K562 (cell line): ENCODE measurements around the gene CHMP4B. TPM values are rescaled to one million over a fixed set of nuclear protein-coding genes. Genes with fewer than 3 reads are reported as not detected.
A peak's percentile ranks its signal among the peaks of the same experiment; 100 is the strongest.

Experiments used
- ARID1B ChIP-seq: fragments of 450-650 bp; IDR thresholded peaks from 2 replicates; pipeline ENCODE4 v1.6.1; 2016; ENCODE audit warnings: antibody characterized with exemption, mild to moderate bottlenecking, inconsistent platforms
- BRCA1 ChIP-seq, 2 experiments: fragments of 450-650 bp in 1 of 2; sonication (generic) in 1 of 2; formaldehyde crosslinking in 1 of 2; IDR thresholded peaks; 2 replicates each; pipeline versions ENCODE4 v1.5.0 to v1.6.1; 2017 to 2020; ENCODE audit warnings: mild to moderate bottlenecking in 1 of 2, missing genetic modification reagents in 1 of 2
- CBFA2T3 ChIP-seq: fragments of 450-650 bp; IDR thresholded peaks from 2 replicates; pipeline ENCODE4 v1.6.1; 2017
- CBX1 ChIP-seq: sonication (generic); IDR thresholded peaks from 2 replicates; pipeline ENCODE4 v1.6.1; 2016; ENCODE audit warnings: antibody characterized with exemption, low read depth, mild to moderate bottlenecking
- CTBP1 ChIP-seq: fragments of 450-650 bp; IDR thresholded peaks from 2 replicates; pipeline ENCODE4 v1.6.1; 2016; ENCODE audit warnings: borderline replicate concordance
- GATA2 ChIP-seq: sonication (generic); formaldehyde crosslinking; IDR thresholded peaks from 2 replicates; pipeline ENCODE4 v1.4.0; 2020; ENCODE audit warnings: mild to moderate bottlenecking, missing genetic modification reagents
- JUNB ChIP-seq: fragments of 450-650 bp; formaldehyde crosslinking; conservative IDR thresholded peaks from 2 replicates; pipeline ENCODE4 v1.4.0; 2020; ENCODE audit warnings: mild to moderate bottlenecking
- MAFK ChIP-seq: IDR thresholded peaks from 2 replicates; pipeline ENCODE4 v1.6.1; 2011; ENCODE audit warnings: low read length, improper control_type of control experiment
- MEIS2 ChIP-seq: fragments of 450-650 bp; IDR thresholded peaks from 2 replicates; pipeline ENCODE4 v1.6.1; 2014; ENCODE audit warnings: mild to moderate bottlenecking; ENCODE audit not compliant: partially characterized antibody
- MTA1 ChIP-seq: fragments of 450-650 bp; IDR thresholded peaks from 2 replicates; pipeline ENCODE4 v1.6.1; 2017; ENCODE audit warnings: borderline replicate concordance
- NCOR1 ChIP-seq: fragments of 450-650 bp; IDR thresholded peaks from 2 replicates; pipeline ENCODE4 v1.6.1; 2016; ENCODE audit warnings: mild to moderate bottlenecking, moderate library complexity
- PML ChIP-seq: IDR thresholded peaks from 2 replicates; pipeline ENCODE4 v1.6.1; 2012; ENCODE audit warnings: low read length, inconsistent platforms
- SMARCC2 ChIP-seq: fragments of 450-650 bp; IDR thresholded peaks from 2 replicates; pipeline ENCODE4 v1.6.1; 2017; ENCODE audit warnings: antibody characterized with exemption, moderate library complexity, mild to moderate bottlenecking, low read depth
- SP2 ChIP-seq: IDR thresholded peaks from 2 replicates; pipeline ENCODE4 v1.6.1; 2011; ENCODE audit warnings: mild to moderate bottlenecking, low read depth, low read length, moderate library complexity; ENCODE audit not compliant: poor library complexity, severe bottlenecking; ENCODE audit errors: extremely low read depth
- TSC22D4 ChIP-seq: fragments of 450-650 bp; IDR thresholded peaks from 2 replicates; pipeline ENCODE4 v1.6.1; 2016; ENCODE audit warnings: missing genetic modification characterization, missing biosample characterization, control low read depth
- YY1 ChIP-seq, 3 experiments: IDR thresholded peaks; 2 replicates each; pipeline ENCODE4 v1.6.1; 2011; ENCODE audit warnings: low read length in 2 of 3, mild to moderate bottlenecking in 2 of 3, moderate library complexity in 2 of 3, borderline replicate concordance in 1 of 3, control low read depth in 1 of 3, low read depth in 1 of 3; ENCODE audit not compliant: insufficient read depth in 3 of 3, insufficient replicate concordance in 2 of 3, control insufficient read depth in 1 of 3, insufficient read length in 1 of 3; ENCODE audit errors: extremely low read depth in 1 of 3
- ZBTB9 ChIP-seq: fragments of 450-650 bp; formaldehyde crosslinking; IDR thresholded peaks from 2 replicates; pipeline ENCODE4 v1.4.0; 2020; ENCODE audit warnings: mild to moderate bottlenecking, moderate library complexity
- ZKSCAN8 ChIP-seq: fragments of 200-800 bp; sonication (Bioruptor generic); IDR thresholded peaks from 2 replicates; pipeline ENCODE4 v1.6.1; 2016; ENCODE audit warnings: missing genetic modification characterization, missing compliant biosample characterization
- ZNF124 ChIP-seq: sonication (generic); formaldehyde crosslinking; IDR thresholded peaks from 2 replicates; pipeline ENCODE4 v1.8.1; 2022; ENCODE audit warnings: missing genetic modification reagents
- ZNF507 ChIP-seq: conservative IDR thresholded peaks from 2 replicates; pipeline ENCODE4 v1.6.1; 2017; ENCODE audit warnings: missing genetic modification characterization, missing compliant biosample characterization
- ZNF639 ChIP-seq, 2 experiments: fragments of 200-800 bp in 1 of 2; sonication (Bioruptor generic) in 1 of 2; sonication (generic) in 1 of 2; formaldehyde crosslinking in 1 of 2; IDR thresholded peaks in 1 of 2; conservative IDR thresholded peaks in 1 of 2; 2 replicates each; pipeline versions ENCODE4 v1.5.0 to v1.6.1; 2016 to 2020; ENCODE audit warnings: missing compliant biosample characterization in 1 of 2, missing genetic modification characterization in 1 of 2, missing genetic modification reagents in 1 of 2
- ZNF696 ChIP-seq: fragments of 250-450 bp; sonication (Bioruptor Pico); conservative IDR thresholded peaks from 2 replicates; pipeline ENCODE4 v1.4.0; 2020; ENCODE audit warnings: mild to moderate bottlenecking, moderate library complexity
- polyA plus RNA-seq, 8 experiments: library from polyadenylated mRNA; depleted of rRNA in 4 of 8; stranded (reverse) in 5 of 8; unstranded in 3 of 8; fragments of >200 nt; fragmentation: Nextera tagmentation in 2 of 8; fragmentation: Illumina TruSeq in 1 of 8; extraction: Ambion mirVana in 2 of 8; extraction: Trizol in 1 of 8; gene quantifications; 2 replicates each; pipeline versions ENCODE4 v1.2.1 to v1.2.3, GENCODE V29; 2011 to 2014; ENCODE audit warnings: inconsistent platforms in 1 of 8, missing spikeins in 1 of 8
- total RNA-seq, 7 experiments: library from RNA; depleted of rRNA in 6 of 7; stranded (reverse); fragments of >200 nt in 6 of 7; fragmentation: Illumina TruSeq in 2 of 7; extraction: Trizol in 2 of 7; gene quantifications; 2 replicates each; pipeline versions ENCODE4 v1.2.1 to v1.2.3, GENCODE V29; 2011 to 2021; ENCODE audit warnings: low replicate concordance in 1 of 7
- TF ChIP-seq, protein P1 (sequence below): fragments of 450-650 bp; IDR thresholded peaks from 2 replicates; pipeline ENCODE4 v1.6.1; 2016
- TF ChIP-seq, protein P2 (sequence below): fragments of 200-800 bp; sonication (Bioruptor generic); IDR thresholded peaks from 2 replicates; pipeline ENCODE4 v1.6.1; 2017; ENCODE audit warnings: missing genetic modification characterization, missing compliant biosample characterization

CHMP4B gene
- total and polyA plus RNA-seq, 9 of the 15 experiments (the other 6 are each of a cell fraction or from before 2014, with no cell fraction given), result 1.8 to 64.7 (median 31.8) TPM

- TF ChIP-seq BRCA1 (IDR thresholded peaks at IDR 0.05), result no peak
- TF ChIP-seq BRCA1 (CRISPR knock-in tag; IDR thresholded peaks at IDR 0.05), result no peak
- TF ChIP-seq PML, result no peak
- no peak for TF ChIP-seq ZBTB9 (CRISPR knock-in tag)
- TF ChIP-seq YY1 (IDR thresholded peaks at IDR 0.05; ENCODE audit: borderline replicate concordance in 1 of 3, control insufficient read depth in 1 of 3, extremely low read depth in 1 of 3, insufficient read depth in 3 of 3, insufficient read length in 1 of 3, insufficient replicate concordance in 2 of 3, low read depth in 1 of 3, low read length in 2 of 3), result no peak
- no peak for TF ChIP-seq ZNF696 (CRISPR knock-in tag)
- TF ChIP-seq JUNB (CRISPR knock-in tag), result no peak
- TF ChIP-seq SMARCC2, result 0 out of 2 replicates have a peak, but pooled peaks have one; percentile 22
- TF ChIP-seq, protein P1, sequence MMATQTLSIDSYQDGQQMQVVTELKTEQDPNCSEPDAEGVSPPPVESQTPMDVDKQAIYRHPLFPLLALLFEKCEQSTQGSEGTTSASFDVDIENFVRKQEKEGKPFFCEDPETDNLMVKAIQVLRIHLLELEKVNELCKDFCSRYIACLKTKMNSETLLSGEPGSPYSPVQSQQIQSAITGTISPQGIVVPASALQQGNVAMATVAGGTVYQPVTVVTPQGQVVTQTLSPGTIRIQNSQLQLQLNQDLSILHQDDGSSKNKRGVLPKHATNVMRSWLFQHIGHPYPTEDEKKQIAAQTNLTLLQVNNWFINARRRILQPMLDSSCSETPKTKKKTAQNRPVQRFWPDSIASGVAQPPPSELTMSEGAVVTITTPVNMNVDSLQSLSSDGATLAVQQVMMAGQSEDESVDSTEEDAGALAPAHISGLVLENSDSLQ, result peak; percentile 33
- TF ChIP-seq ZNF124 (CRISPR knock-in tag), result no peak
- TF ChIP-seq MAFK, result no peak
- TF ChIP-seq SP2, result no peak
- no peak for TF ChIP-seq ZNF507
- peak; percentile 52 for TF ChIP-seq MEIS2
- no peak for TF ChIP-seq ZKSCAN8 (CRISPR knock-in tag)
- TF ChIP-seq CTBP1, result peak; percentile 11; the same call in 1 of the 2 replicates
- no peak for TF ChIP-seq CBX1
- TF ChIP-seq, protein P2, sequence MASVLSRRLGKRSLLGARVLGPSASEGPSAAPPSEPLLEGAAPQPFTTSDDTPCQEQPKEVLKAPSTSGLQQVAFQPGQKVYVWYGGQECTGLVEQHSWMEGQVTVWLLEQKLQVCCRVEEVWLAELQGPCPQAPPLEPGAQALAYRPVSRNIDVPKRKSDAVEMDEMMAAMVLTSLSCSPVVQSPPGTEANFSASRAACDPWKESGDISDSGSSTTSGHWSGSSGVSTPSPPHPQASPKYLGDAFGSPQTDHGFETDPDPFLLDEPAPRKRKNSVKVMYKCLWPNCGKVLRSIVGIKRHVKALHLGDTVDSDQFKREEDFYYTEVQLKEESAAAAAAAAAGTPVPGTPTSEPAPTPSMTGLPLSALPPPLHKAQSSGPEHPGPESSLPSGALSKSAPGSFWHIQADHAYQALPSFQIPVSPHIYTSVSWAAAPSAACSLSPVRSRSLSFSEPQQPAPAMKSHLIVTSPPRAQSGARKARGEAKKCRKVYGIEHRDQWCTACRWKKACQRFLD (CRISPR knock-in tag), result no peak
- 0 out of 2 replicates have a peak, but pooled peaks have one; percentile 36 for TF ChIP-seq GATA2 (CRISPR knock-in tag)
- TF ChIP-seq ZNF639 (CRISPR knock-in tag; conservative IDR thresholded peaks at IDR 0.05 in 1 of 2, IDR thresholded peaks at IDR 0.05 in 1 of 2), result no peak
- TF ChIP-seq TSC22D4, result no peak
- no peak for TF ChIP-seq MTA1
- TF ChIP-seq CBFA2T3, result 0 out of 2 replicates have a peak, but pooled peaks have one; percentile 6
- TF ChIP-seq NCOR1, result 0 out of 2 replicates have a peak, but pooled peaks have one; percentile 24
- TF ChIP-seq ARID1B, result peak; percentile 49
These were observed 32.7 kb downstream of the CHMP4B start (continued) for GRCh38 chr20:33843854-33844253.
